DMS153 (cell line): ENCODE measurements around the gene SCYL1.

Experiments used
- DNase-seq: peaks from one replicate; lab custom pipeline; 2025; lab: John Stamatoyannopoulos, UW

SCYL1 gene

GRCh38 chr11:65571420-65571819 is 46.5 kb downstream of the SCYL1 start:
- DNase-seq, result no peak

- no peak for DNase-seq
Observed at GRCh38 chr11:65571940-65572339, 47.1 kb downstream of the SCYL1 start.

- no peak for DNase-seq
Observed at GRCh38 chr11:65572356-65573051, 47.6 kb downstream of the SCYL1 start, which contains the start of gene FAM89B. FAM89B (plus strand) TSS chr11:65572538; CDS start chr11:65572670, 132 bp downstream.

GRCh38 chr11:65573391-65574079 is 48.7 kb downstream of the SCYL1 start:
- no peak for DNase-seq

GRCh38 chr11:65574109-65574810 is 49.4 kb downstream of the SCYL1 start:
- no peak for DNase-seq

GRCh38 chr11:65574811-65575567 is 50.1 kb downstream of the SCYL1 start:
- DNase-seq, result no peak

- DNase-seq, result no peak
Observed at GRCh38 chr11:65575568-65576231, 50.8 kb downstream of the SCYL1 start, which contains the start of gene EHBP1L1. EHBP1L1 (plus strand) TSS chr11:65576053; CDS start chr11:65576303, 250 bp downstream.

- no peak for DNase-seq
Observed at GRCh38 chr11:65576232-65576866, 51.5 kb downstream of the SCYL1 start.

- no peak for DNase-seq
Observed at GRCh38 chr11:65576867-65577755, 52.2 kb downstream of the SCYL1 start.

GRCh38 chr11:65577756-65578109 is 52.9 kb downstream of the SCYL1 start:
- DNase-seq, result no peak

GRCh38 chr11:65578134-65578533 is 53.3 kb downstream of the SCYL1 start:
- no peak for DNase-seq

- DNase-seq, result no peak
Observed at GRCh38 chr11:65578667-65579066, 53.8 kb downstream of the SCYL1 start.

GRCh38 chr11:65579291-65579690 is 54.4 kb downstream of the SCYL1 start:
- no peak for DNase-seq

- no peak for DNase-seq
Observed at GRCh38 chr11:65580031-65580692, 55.3 kb downstream of the SCYL1 start.

GRCh38 chr11:65580756-65581155 is 55.9 kb downstream of the SCYL1 start:
- DNase-seq, result no peak

GRCh38 chr11:65581928-65582327 is 57.0 kb downstream of the SCYL1 start:
- DNase-seq, result no peak

- no peak for DNase-seq
Observed at GRCh38 chr11:65583589-65583988, 58.7 kb downstream of the SCYL1 start.

GRCh38 chr11:65584106-65584505 is 59.2 kb downstream of the SCYL1 start:
- no peak for DNase-seq

- no peak for DNase-seq
Observed at GRCh38 chr11:65584723-65585171, 59.9 kb downstream of the SCYL1 start.
